GM19240 (cell line): ENCODE data around the gene RAB3IL1.

Experiments used
- DNase-seq: peaks from one replicate; pipeline ENCODE4 v3.0.0; 2011; ENCODE audit warnings: low spot score; ENCODE audit not compliant: insufficient read length

Gene RAB3IL1

GRCh38 chr11:61847914-61848581 lies 69.3 kb downstream of the RAB3IL1 start:
- DNase-seq, result no peak
